Esophagus squamous epithelium (tissue), 5 donors: ENCODE data around the gene MINDY4. TPM values are rescaled to one million over a fixed set of nuclear protein-coding genes. Genes with fewer than 3 reads are reported as not detected.

Source experiments
- DNase-seq: peaks from one replicate; lab custom pipeline; 2025; lab: John Stamatoyannopoulos, UW
- H3K27ac ChIP-seq, 4 donors: fragments of 200-600 bp; sonication (generic); one replicate each; pipeline ENCODE4 v1.5.1; 2016 to 2019; ENCODE audit warnings: mild to moderate bottlenecking in 1 of 4
- H3K27me3 ChIP-seq, 4 donors: fragments of 200-600 bp; sonication (generic); 1 replicate in 3 of 4; 2 replicates in 1 of 4; pipeline versions ENCODE4 v1.5.1 to v1.6.0; 2017 to 2021; ENCODE audit warnings: antibody characterized with exemption in 1 of 4
- H3K36me3 ChIP-seq, 3 donors: fragments of 200-600 bp; sonication (generic); one replicate each; pipeline ENCODE4 v1.5.1; 2016 to 2019
- H3K4me1 ChIP-seq, 3 donors: fragments of 200-600 bp; sonication (generic); one replicate each; pipeline ENCODE4 v1.5.1; 2017 to 2019
- H3K4me3 ChIP-seq, 4 donors: fragments of 200-600 bp; sonication (generic); 1 replicate in 3 of 4; 2 replicates in 1 of 4; pipeline ENCODE4 v1.5.1; 2016 to 2019; ENCODE audit warnings: mild to moderate bottlenecking in 2 of 4, moderate library complexity in 1 of 4
- H3K9me3 ChIP-seq, 3 donors: fragments of 200-600 bp; sonication (generic); one replicate each; pipeline ENCODE4 v1.5.1; 2016 to 2019
- CTCF ChIP-seq, 6 experiments: fragments of 450-650 bp in 4 of 6; fragments of 200-600 bp in 2 of 6; sonication (generic) in 2 of 6; IDR thresholded peaks; one replicate each; pipeline ENCODE4 v1.5.1; 2016 to 2019; ENCODE audit warnings: antibody characterized with exemption in 6 of 6, mild to moderate bottlenecking in 4 of 6, moderate library complexity in 4 of 6
- POLR2A ChIP-seq, 4 donors: fragments of 450-650 bp; IDR thresholded peaks; one replicate each; pipeline ENCODE4 v1.6.1; 2017; ENCODE audit warnings: antibody characterized with exemption in 4 of 4, mild to moderate bottlenecking in 4 of 4, moderate library complexity in 3 of 4
- WGBS, 2 donors: methylation state at CpG; one replicate each; pipeline ENCODE4 v1.1.5; 2018; 5-methylcytosine and 5-hydroxymethylcytosine counted together
- intact Hi-C: fragments of 100-400 bp; cut with DNase I; formaldehyde crosslinking; loops from one replicate; pipeline ENCODE4 v1.15.0; 2022
- total RNA-seq, 4 donors: library from RNA; depleted of rRNA; stranded (reverse); fragments of >200 nt; gene quantifications; one replicate each; pipeline ENCODE4 v1.1.0, GENCODE V29; 2016
- donor health status: DM: yes; HTN: yes; CAD: no.

Gene MINDY4
- total RNA-seq, 4 donors from 2014 or later = 2.5 to 6.3 (median 3.3) TPM

GRCh38 chr7:30771880-30772425 lies 736 bp downstream of the MINDY4 start:
- Histone ChIP-seq H3K36me3 (no peaks in the 10 kb centered on the region), H3K27me3 (no peaks in the 10 kb centered on the region), H3K9me3 (no peaks in the 10 kb centered on the region), H3K27ac (peak overlapping the region; percentile 73 to 87 (median 82)), H3K4me1 (peaks cover 0 to 27% (median 8%) of the 10 kb centered on the region in 3 donors), H3K4me3 (peak overlapping the region; percentile 72 to 97 (median 81))
- TF ChIP-seq POLR2A (IDR thresholded peaks at IDR 0.05) (no peak), CTCF (IDR thresholded peaks at IDR 0.05) (no peak)
- intact Hi-C loops = no loop called here
- 1 to 4% methylated on average over 7 to 14 of the region's 15 CpGs for WGBS, 2 donors
- DNase-seq = no peak

GRCh38 chr7:30772984-30773383 lies 1.8 kb downstream of the MINDY4 start:
- H3K36me3 ChIP-seq = no peaks in the 10 kb centered on the region
- H3K4me3 ChIP-seq = no peak overlapping the region
- no peaks in the 10 kb centered on the region for H3K9me3 ChIP-seq
- DNase-seq = no peak
- no peak for TF ChIP-seq CTCF (IDR thresholded peaks at IDR 0.05)
- no peak for TF ChIP-seq POLR2A (IDR thresholded peaks at IDR 0.05)
- 98% methylated on average over 5 of the region's 6 CpGs; no CpG with 5 or more reads in 1 of the 2 donors for WGBS, 2 donors
- no peak overlapping the region for H3K27ac ChIP-seq
- intact Hi-C loops = no loop called here
- no peaks in the 10 kb centered on the region for H3K27me3 ChIP-seq
- peaks cover 0 to 27% (median 8%) of the 10 kb centered on the region in 3 donors for H3K4me1 ChIP-seq

- DNase-seq = no peak
- Histone ChIP-seq H3K4me3 (no peak overlapping the region), H3K4me1 (peaks cover 0 to 18% (median 2%) of the 10 kb centered on the region in 3 donors), H3K27ac (no peak overlapping the region), H3K27me3 (no peaks in the 10 kb centered on the region), H3K9me3 (no peaks in the 10 kb centered on the region), H3K36me3 (peaks cover 0 to 15% (median 0%) of the 10 kb centered on the region in 3 donors)
- TF ChIP-seq CTCF (IDR thresholded peaks at IDR 0.05) = no peak
- no peak for TF ChIP-seq POLR2A (IDR thresholded peaks at IDR 0.05)
- intact Hi-C loops = no loop called here
Observed at GRCh38 chr7:30775992-30776391, 4.8 kb downstream of the MINDY4 start.

GRCh38 chr7:30776971-30777370 lies 5.8 kb downstream of the MINDY4 start:
- Histone ChIP-seq H3K4me3 (no peak overlapping the region), H3K9me3 (no peaks in the 10 kb centered on the region), H3K4me1 (peaks cover 0 to 11% (median 0%) of the 10 kb centered on the region in 3 donors), H3K36me3 (peaks cover 0 to 18% (median 0%) of the 10 kb centered on the region in 3 donors), H3K27ac (no peak overlapping the region), H3K27me3 (no peaks in the 10 kb centered on the region)
- no peak for TF ChIP-seq CTCF (IDR thresholded peaks at IDR 0.05)
- TF ChIP-seq POLR2A (IDR thresholded peaks at IDR 0.05) = no peak
- intact Hi-C loops = no loop called here
- DNase-seq = no peak
- 88 to 89% methylated on average over 1 to 4 of the region's 4 CpGs for WGBS, 2 donors

- Histone ChIP-seq H3K27ac (peak overlapping the region in 1 of 4 donors; percentile 60), H3K9me3 (no peaks in the 10 kb centered on the region), H3K4me3 (no peak overlapping the region), H3K36me3 (peaks cover 0 to 31% (median 0%) of the 10 kb centered on the region in 3 donors), H3K27me3 (no peaks in the 10 kb centered on the region), H3K4me1 (no peaks in the 10 kb centered on the region)
- TF ChIP-seq POLR2A (IDR thresholded peaks at IDR 0.05) (no peak), CTCF (IDR thresholded peaks at IDR 0.05) (no peak)
- no peak for DNase-seq
- 83 to 85% methylated on average over 14 to 15 of the region's 15 CpGs for WGBS, 2 donors
- intact Hi-C loops = no loop called here
Observed at GRCh38 chr7:30778255-30779025, 7.2 kb downstream of the MINDY4 start.
